ENCODE results near the gene DGCR6. TPM values are rescaled to one million over a fixed set of nuclear protein-coding genes. Genes with fewer than 3 reads are reported as not detected.
"Not testable (repeated sequence)": the region's sequence is repeated elsewhere in the genome, so short reads cannot be mapped to it uniquely, and the experiment has no call there.

The DGCR6 gene
- total RNA-seq, 1 experiment from 2014 or later, result 0.63 TPM

DNA sequence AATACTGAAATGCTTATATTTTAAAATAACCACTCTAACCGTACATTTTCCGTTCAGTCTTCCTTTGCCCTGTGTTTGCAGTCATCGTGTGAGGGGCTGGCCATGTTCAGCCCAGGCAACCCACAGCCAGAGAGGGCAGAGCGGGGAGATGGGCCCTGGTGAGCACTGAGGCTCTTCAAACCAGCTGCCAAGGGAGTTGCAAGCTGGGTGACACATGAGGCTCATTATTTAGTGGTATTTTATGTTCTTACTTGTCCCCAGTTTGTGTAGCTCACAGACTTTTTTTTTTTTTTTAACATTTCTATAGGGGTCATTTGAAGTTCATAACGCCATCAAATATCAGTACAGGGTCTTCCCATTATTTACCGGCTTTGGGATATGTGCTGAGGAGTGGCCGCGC is 18.0 kb upstream of the DGCR6 start:
- H3F3A ChIP-seq (ENCODE audit: insufficient read depth, low read depth), result no peaks in the 10 kb centered on the region
- POLR2A ChIA-PET (ENCODE audit: unreplicated experiment), result no interaction called here
- no peak overlapping the region for H3K27ac ChIP-seq
- no peak for TF ChIP-seq EZH2 (IDR thresholded peaks at IDR 0.05; ENCODE audit: low read depth)
- TF ChIP-seq, protein P1, sequence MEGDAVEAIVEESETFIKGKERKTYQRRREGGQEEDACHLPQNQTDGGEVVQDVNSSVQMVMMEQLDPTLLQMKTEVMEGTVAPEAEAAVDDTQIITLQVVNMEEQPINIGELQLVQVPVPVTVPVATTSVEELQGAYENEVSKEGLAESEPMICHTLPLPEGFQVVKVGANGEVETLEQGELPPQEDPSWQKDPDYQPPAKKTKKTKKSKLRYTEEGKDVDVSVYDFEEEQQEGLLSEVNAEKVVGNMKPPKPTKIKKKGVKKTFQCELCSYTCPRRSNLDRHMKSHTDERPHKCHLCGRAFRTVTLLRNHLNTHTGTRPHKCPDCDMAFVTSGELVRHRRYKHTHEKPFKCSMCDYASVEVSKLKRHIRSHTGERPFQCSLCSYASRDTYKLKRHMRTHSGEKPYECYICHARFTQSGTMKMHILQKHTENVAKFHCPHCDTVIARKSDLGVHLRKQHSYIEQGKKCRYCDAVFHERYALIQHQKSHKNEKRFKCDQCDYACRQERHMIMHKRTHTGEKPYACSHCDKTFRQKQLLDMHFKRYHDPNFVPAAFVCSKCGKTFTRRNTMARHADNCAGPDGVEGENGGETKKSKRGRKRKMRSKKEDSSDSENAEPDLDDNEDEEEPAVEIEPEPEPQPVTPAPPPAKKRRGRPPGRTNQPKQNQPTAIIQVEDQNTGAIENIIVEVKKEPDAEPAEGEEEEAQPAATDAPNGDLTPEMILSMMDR (conservative IDR thresholded peaks at IDR 0.05), result no peak
- no TSS peak for BruUV-seq (replicated peaks)
- no peaks in the 10 kb centered on the region for H3K79me2 ChIP-seq (ENCODE audit: low read depth)
- CTCF ChIA-PET, result no interaction called here
- no peak for DNase-seq
- no peaks in the 10 kb centered on the region for H3K36me3 ChIP-seq (ENCODE audit: low read depth)
- no peaks in the 10 kb centered on the region for H4K20me1 ChIP-seq (ENCODE audit: insufficient read depth)
- H3K4me1 ChIP-seq (replicated peaks; ENCODE audit: insufficient read depth), result no peaks in the 10 kb centered on the region
- no peak overlapping the region for H2AFZ ChIP-seq
- H3K9me3 ChIP-seq (ENCODE audit: insufficient read depth, low read depth), result no peaks in the 10 kb centered on the region
- intact Hi-C loops (cut with micrococcal nuclease; ENCODE audit: unreplicated experiment), result no loop called here
- no peak overlapping the region for H3K4me3 ChIP-seq
- H3K27me3 ChIP-seq (ENCODE audit: insufficient read depth, low read depth), result no peaks in the 10 kb centered on the region
- H3K9me2 ChIP-seq (ENCODE audit: insufficient read depth), result no peaks in the 10 kb centered on the region
- H3K4me2 ChIP-seq, result no peak overlapping the region

DNA sequence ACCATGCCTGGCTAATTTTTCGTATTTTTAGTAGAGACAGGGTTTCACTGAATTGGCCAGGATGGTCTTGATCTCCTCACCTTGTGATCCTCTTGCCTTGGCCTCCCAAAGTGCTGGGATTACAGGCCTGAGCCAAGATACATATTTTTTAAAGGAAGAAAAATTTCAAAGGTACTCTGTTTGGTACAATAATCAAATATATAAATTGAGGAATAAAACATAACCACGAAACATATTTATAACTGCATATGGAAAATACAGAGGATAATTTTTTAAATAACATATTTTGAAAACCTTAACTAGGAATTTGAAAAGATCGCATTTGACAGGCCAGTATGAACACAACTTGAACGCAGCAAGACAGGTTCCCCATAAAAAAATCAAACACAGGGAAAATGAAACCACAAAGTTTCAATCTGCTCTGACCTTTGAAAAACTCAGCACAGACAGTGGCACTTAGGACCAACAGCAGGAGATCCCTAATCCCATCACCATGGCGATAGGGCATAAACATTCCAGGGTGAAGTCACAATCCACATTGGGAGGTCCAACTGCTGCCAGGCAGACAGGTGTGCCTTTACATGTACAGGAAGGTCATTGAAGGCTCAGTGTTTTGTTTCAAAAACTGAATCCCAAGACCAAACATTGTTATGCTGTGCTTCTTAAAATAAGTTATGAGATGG is 15.5 kb upstream of the DGCR6 start:
- H3K79me2 ChIP-seq (ENCODE audit: low read depth); DNase-seq; H3K4me2 ChIP-seq; POLR2A ChIA-PET (ENCODE audit: unreplicated experiment); BruUV-seq (replicated peaks); H3K4me3 ChIP-seq; H3F3A ChIP-seq (ENCODE audit: insufficient read depth, low read depth); H3K9me2 ChIP-seq (ENCODE audit: insufficient read depth); H3K27me3 ChIP-seq (ENCODE audit: insufficient read depth, low read depth); H4K20me1 ChIP-seq (ENCODE audit: insufficient read depth); intact Hi-C loops (cut with micrococcal nuclease; ENCODE audit: unreplicated experiment); H3K9me3 ChIP-seq (ENCODE audit: insufficient read depth, low read depth); H3K4me1 ChIP-seq (replicated peaks; ENCODE audit: insufficient read depth); H3K27ac ChIP-seq; H2AFZ ChIP-seq; H3K36me3 ChIP-seq (ENCODE audit: low read depth); CTCF ChIA-PET: not testable (repeated sequence)

DNA sequence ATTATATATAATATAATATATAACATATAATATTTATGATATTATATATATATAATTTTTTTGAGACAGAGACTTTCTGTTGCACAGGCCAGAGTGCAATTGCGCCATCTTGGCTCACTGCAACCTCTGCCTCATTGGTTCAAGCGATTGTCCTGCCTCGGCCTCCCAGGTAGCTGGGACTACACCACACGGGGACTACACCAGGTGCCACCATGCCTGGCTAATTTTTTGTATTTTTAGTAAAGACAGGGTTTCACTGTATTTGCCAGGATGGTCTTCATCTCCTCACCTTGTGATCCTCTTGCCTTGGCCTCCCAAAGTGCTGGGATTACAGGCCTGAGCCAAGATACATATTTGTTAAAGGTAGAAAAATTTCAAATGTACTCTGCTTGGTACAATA is 12.3 kb upstream of the DGCR6 start:
- POLR2A ChIA-PET (ENCODE audit: unreplicated experiment); intact Hi-C loops (cut with micrococcal nuclease; ENCODE audit: unreplicated experiment); H3K4me2 ChIP-seq; H3F3A ChIP-seq (ENCODE audit: insufficient read depth, low read depth); CTCF ChIA-PET; H3K36me3 ChIP-seq (ENCODE audit: low read depth); H3K4me3 ChIP-seq; H2AFZ ChIP-seq; H3K9me3 ChIP-seq (ENCODE audit: insufficient read depth, low read depth); H3K9me2 ChIP-seq (ENCODE audit: insufficient read depth); H3K27ac ChIP-seq; H4K20me1 ChIP-seq (ENCODE audit: insufficient read depth); H3K79me2 ChIP-seq (ENCODE audit: low read depth); DNase-seq; BruUV-seq (replicated peaks); H3K4me1 ChIP-seq (replicated peaks; ENCODE audit: insufficient read depth); H3K27me3 ChIP-seq (ENCODE audit: insufficient read depth, low read depth): not testable (repeated sequence)

DNA sequence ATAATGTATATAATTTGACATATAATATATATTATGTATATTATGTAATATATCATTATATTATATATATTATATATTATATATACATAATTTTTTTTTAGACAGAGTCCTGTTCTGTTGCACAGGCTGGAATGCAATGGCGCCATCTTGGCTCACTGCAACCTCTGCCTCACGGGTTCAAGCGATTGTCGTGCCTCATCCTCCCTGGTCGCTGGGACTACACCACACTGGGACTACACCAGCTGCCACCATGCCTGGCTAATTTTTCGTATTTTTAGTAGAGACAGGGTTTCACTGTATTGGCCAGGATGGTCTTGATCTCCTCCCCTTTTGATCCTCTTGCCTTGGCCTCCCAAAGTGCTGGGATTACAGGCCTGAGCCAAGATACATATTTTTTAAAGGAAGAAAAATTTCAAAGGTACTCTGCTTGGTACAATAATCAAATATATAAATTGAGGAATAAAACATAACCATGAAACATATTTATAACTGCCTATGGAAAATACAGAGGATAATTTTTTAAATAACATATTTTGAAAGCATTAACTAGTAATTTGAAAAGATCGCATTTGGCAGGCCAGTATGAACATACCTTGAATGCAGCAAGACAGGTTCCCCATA is 10.0 kb upstream of the DGCR6 start:
- POLR2A ChIA-PET (ENCODE audit: unreplicated experiment); H3K9me2 ChIP-seq (ENCODE audit: insufficient read depth); H3K4me1 ChIP-seq (replicated peaks; ENCODE audit: insufficient read depth); H3K79me2 ChIP-seq (ENCODE audit: low read depth); DNase-seq; H3K9me3 ChIP-seq (ENCODE audit: insufficient read depth, low read depth); H3K36me3 ChIP-seq (ENCODE audit: low read depth); H2AFZ ChIP-seq; H3F3A ChIP-seq (ENCODE audit: insufficient read depth, low read depth); H3K27ac ChIP-seq; BruUV-seq (replicated peaks); H3K27me3 ChIP-seq (ENCODE audit: insufficient read depth, low read depth); H3K4me3 ChIP-seq; H3K4me2 ChIP-seq; CTCF ChIA-PET; H4K20me1 ChIP-seq (ENCODE audit: insufficient read depth); intact Hi-C loops (cut with micrococcal nuclease; ENCODE audit: unreplicated experiment): not testable (repeated sequence)

DNA sequence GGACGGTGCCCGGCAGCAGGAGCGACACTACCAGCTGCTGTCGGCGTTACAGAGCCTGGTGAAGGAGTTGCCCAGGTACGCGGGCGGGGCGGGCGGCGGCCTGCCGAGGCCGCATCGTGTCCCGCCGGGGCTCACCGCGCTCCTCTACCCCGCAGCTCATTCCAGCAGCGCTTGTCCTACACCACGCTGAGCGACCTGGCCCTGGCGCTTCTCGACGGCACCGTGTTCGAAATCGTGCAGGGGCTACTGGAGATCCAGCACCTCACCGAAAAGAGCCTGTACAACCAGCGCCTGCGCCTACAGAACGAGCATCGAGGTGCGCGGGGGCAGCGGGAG is 258 bp downstream of the DGCR6 start:
- H3K36me3 ChIP-seq (ENCODE audit: low read depth); H3K4me3 ChIP-seq; H3K27ac ChIP-seq; H2AFZ ChIP-seq; CTCF ChIA-PET; H3K4me2 ChIP-seq; H3K4me1 ChIP-seq (replicated peaks; ENCODE audit: insufficient read depth); H3K27me3 ChIP-seq (ENCODE audit: insufficient read depth, low read depth); H4K20me1 ChIP-seq (ENCODE audit: insufficient read depth); intact Hi-C loops (cut with micrococcal nuclease; ENCODE audit: unreplicated experiment); BruUV-seq (replicated peaks); H3K9me3 ChIP-seq (ENCODE audit: insufficient read depth, low read depth); DNase-seq; H3K9me2 ChIP-seq (ENCODE audit: insufficient read depth); H3K79me2 ChIP-seq (ENCODE audit: low read depth); H3F3A ChIP-seq (ENCODE audit: insufficient read depth, low read depth): not testable (repeated sequence)
- POLR2A ChIA-PET (ENCODE audit: unreplicated experiment), result interaction anchor here (0.7 kb wide), 1 partner anchor 750 kb away, joined by 5 read pairs; no protein-coding TSS in a partner anchor

All from PC-9 (cell line).